Panc1 (cell line): ENCODE measurements around the gene BMP8B. TPM values are rescaled to one million over a fixed set of nuclear protein-coding genes. Genes with fewer than 3 reads are reported as not detected.

Source experiments
- ATAC-seq: fragments of 200-7000 bp; cut with Tn5 transposase; 2 replicates; pipeline ENCODE4 v1.9.1; 2020; ENCODE audit warnings: mild to moderate bottlenecking, moderate library complexity
- BruUV-seq: library from RNA; stranded (reverse); fragments of 400-500 nt; replicated peaks from 2 replicates; lab custom pipeline; 2021; lab: Mats Ljungman, UMichigan
- CTCF ChIA-PET: fragments of 300-600 bp; sonication (Branson Sonifier 250); formaldehyde crosslinking; loops from one replicate; lab custom pipeline; 2022; ENCODE audit warnings: antibody characterized with exemption; lab: Charles Lee
- POLR2A ChIA-PET: fragments of 300-600 bp; sonication (Branson Sonifier 250); formaldehyde crosslinking; loops from one replicate; lab custom pipeline; 2022; ENCODE audit warnings: antibody characterized with exemption; lab: Charles Lee
- DNase-seq: peaks from one replicate; pipeline ENCODE4 v3.0.0-alpha.2; 2010; ENCODE audit warnings: low read depth, low spot score
- H3K27ac ChIP-seq: 2 replicates; pipeline ENCODE4 v1.5.1; 2011; ENCODE audit warnings: mild to moderate bottlenecking, low read length, inconsistent platforms
- H3K27me3 ChIP-seq: fragments of 200-500 bp; sonication (Bioruptor generic); 2 replicates; pipeline ENCODE4 v1.6.0; 2014; ENCODE audit warnings: low read length, inconsistent platforms; ENCODE audit not compliant: control insufficient read depth, insufficient read depth
- H3K36me3 ChIP-seq: fragments of 200-500 bp; sonication (Bioruptor generic); 2 replicates; pipeline ENCODE4 v1.5.1; 2014; ENCODE audit warnings: inconsistent platforms, mild to moderate bottlenecking, low read length, moderate library complexity; ENCODE audit not compliant: control insufficient read depth, insufficient read depth
- H3K4me1 ChIP-seq: 2 replicates; pipeline ENCODE4 v1.5.1; 2011; ENCODE audit warnings: inconsistent platforms, mild to moderate bottlenecking, low read length, moderate library complexity; ENCODE audit not compliant: control insufficient read depth, insufficient read depth
- H3K4me3 ChIP-seq, 2 experiments: 2 replicates each; pipeline ENCODE4 v1.5.1; 2011 to 2012; ENCODE audit warnings: low read depth in 2 of 2, low read length in 2 of 2, mild to moderate bottlenecking in 2 of 2, inconsistent platforms in 1 of 2, moderate library complexity in 1 of 2
- H3K9me3 ChIP-seq: fragments of 200-500 bp; sonication (Bioruptor generic); 2 replicates; pipeline ENCODE4 v1.5.1; 2014; ENCODE audit warnings: low read depth, mild to moderate bottlenecking, inconsistent platforms, low read length, moderate library complexity; ENCODE audit not compliant: control insufficient read depth, insufficient read depth
- CTCF ChIP-seq: fragments of 450-650 bp; IDR thresholded peaks from 2 replicates; pipeline ENCODE4 v1.5.1; 2017; ENCODE audit warnings: mild to moderate bottlenecking
- POLR2AphosphoS5 ChIP-seq: IDR thresholded peaks from 2 replicates; pipeline ENCODE4 v1.6.1; 2012; ENCODE audit warnings: mild to moderate bottlenecking, low read depth, low read length, moderate library complexity
- SIN3A ChIP-seq: IDR thresholded peaks from 2 replicates; pipeline ENCODE4 v1.6.1; 2012; ENCODE audit warnings: low read depth, mild to moderate bottlenecking, low read length, moderate library complexity, borderline replicate concordance; ENCODE audit not compliant: insufficient read depth
- TCF7L2 ChIP-seq: IDR thresholded peaks from 2 replicates; pipeline ENCODE4 v1.6.1; 2011; ENCODE audit warnings: mild to moderate bottlenecking, low read depth, low read length, inconsistent platforms
- in situ Hi-C: cut with HindIII; loops from 2 replicates; pipeline ENCODE4 v1.10.0; 2016; ENCODE audit warnings: low sequenced_read_pairs, low pct_unique_long_range_greater_than_20kb
- intact Hi-C: fragments of 100-400 bp; cut with micrococcal nuclease; formaldehyde crosslinking; loops from one replicate; pipeline ENCODE4 v1.10.0; 2022; ENCODE audit not compliant: unreplicated experiment
- total RNA-seq: library from RNA; stranded (reverse); gene quantifications from one replicate; pipeline ENCODE4 v1.2.1, GENCODE V29; 2021; ENCODE audit not compliant: unreplicated experiment
- TF ChIP-seq, protein P1 (sequence below), 2 experiments: IDR thresholded peaks; 2 replicates each; pipeline ENCODE4 v1.6.1; 2011 to 2012; ENCODE audit warnings: low read depth in 2 of 2, control low read depth in 1 of 2, low read length in 1 of 2, mild to moderate bottlenecking in 1 of 2, moderate library complexity in 1 of 2; ENCODE audit not compliant: insufficient read depth in 1 of 2

Gene BMP8B
- total RNA-seq, 1 experiment from 2014 or later, result 3.7 TPM

- H3K4me3 ChIP-seq, result no peak overlapping the region
- no peaks in the 10 kb centered on the region for H3K27me3 ChIP-seq
- no peaks in the 10 kb centered on the region for H3K9me3 ChIP-seq
- H3K36me3 ChIP-seq, result no peaks in the 10 kb centered on the region
- no peak for TF ChIP-seq TCF7L2
- no peak for TF ChIP-seq SIN3A
- no peak for TF ChIP-seq CTCF
- TF ChIP-seq, protein P1, sequence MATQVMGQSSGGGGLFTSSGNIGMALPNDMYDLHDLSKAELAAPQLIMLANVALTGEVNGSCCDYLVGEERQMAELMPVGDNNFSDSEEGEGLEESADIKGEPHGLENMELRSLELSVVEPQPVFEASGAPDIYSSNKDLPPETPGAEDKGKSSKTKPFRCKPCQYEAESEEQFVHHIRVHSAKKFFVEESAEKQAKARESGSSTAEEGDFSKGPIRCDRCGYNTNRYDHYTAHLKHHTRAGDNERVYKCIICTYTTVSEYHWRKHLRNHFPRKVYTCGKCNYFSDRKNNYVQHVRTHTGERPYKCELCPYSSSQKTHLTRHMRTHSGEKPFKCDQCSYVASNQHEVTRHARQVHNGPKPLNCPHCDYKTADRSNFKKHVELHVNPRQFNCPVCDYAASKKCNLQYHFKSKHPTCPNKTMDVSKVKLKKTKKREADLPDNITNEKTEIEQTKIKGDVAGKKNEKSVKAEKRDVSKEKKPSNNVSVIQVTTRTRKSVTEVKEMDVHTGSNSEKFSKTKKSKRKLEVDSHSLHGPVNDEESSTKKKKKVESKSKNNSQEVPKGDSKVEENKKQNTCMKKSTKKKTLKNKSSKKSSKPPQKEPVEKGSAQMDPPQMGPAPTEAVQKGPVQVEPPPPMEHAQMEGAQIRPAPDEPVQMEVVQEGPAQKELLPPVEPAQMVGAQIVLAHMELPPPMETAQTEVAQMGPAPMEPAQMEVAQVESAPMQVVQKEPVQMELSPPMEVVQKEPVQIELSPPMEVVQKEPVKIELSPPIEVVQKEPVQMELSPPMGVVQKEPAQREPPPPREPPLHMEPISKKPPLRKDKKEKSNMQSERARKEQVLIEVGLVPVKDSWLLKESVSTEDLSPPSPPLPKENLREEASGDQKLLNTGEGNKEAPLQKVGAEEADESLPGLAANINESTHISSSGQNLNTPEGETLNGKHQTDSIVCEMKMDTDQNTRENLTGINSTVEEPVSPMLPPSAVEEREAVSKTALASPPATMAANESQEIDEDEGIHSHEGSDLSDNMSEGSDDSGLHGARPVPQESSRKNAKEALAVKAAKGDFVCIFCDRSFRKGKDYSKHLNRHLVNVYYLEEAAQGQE (IDR thresholded peaks at IDR 0.05; ENCODE audit: insufficient read depth in 1 of 2, low read depth in 2 of 2, low read length in 1 of 2), result no peak
- no peak for TF ChIP-seq POLR2AphosphoS5
- ChIA-PET POLR2A (interaction anchor here (0.6 kb wide), 1 partner anchor 311 kb away, joined by 3 read pairs; no protein-coding TSS in a partner anchor), CTCF (no interaction called here)
- H3K4me1 ChIP-seq, result no peaks in the 10 kb centered on the region
- in situ Hi-C loops (no loop called here), intact Hi-C loops (no loop called here)
- ATAC-seq, result no peak
- DNase-seq, result no peak
- BruUV-seq, result no TSS peak
- H3K27ac ChIP-seq, result no peak overlapping the region
Observed at GRCh38 chr1:39781349-39781715, 7.3 kb downstream of the BMP8B start.

GRCh38 chr1:39779821-39780220, 8.8 kb downstream of the BMP8B start:
- ATAC-seq, result peak; percentile 15; the same call in 1 of the 2 replicates
- ChIA-PET POLR2A (no interaction called here), CTCF (no interaction called here)
- intact Hi-C loops, result no loop called here
- DNase-seq, result no peak
- no TSS peak for BruUV-seq
- TF ChIP-seq TCF7L2 (no peak), CTCF (no peak), SIN3A (no peak), POLR2AphosphoS5 (no peak)
- TF ChIP-seq, protein P1 (IDR thresholded peaks at IDR 0.05; ENCODE audit: insufficient read depth in 1 of 2, low read depth in 2 of 2, low read length in 1 of 2), result no peak
- no peaks in the 10 kb centered on the region for H3K36me3 ChIP-seq
- H3K4me1 ChIP-seq, result no peaks in the 10 kb centered on the region
- no peaks in the 10 kb centered on the region for H3K9me3 ChIP-seq
- H3K27ac ChIP-seq, result no peak overlapping the region
- in situ Hi-C loops, result no loop called here
- no peak overlapping the region for H3K4me3 ChIP-seq
- H3K27me3 ChIP-seq, result no peaks in the 10 kb centered on the region
